ENCODE results near the gene SPACA6. TPM values are rescaled to one million over a fixed set of nuclear protein-coding genes. Genes with fewer than 3 reads are reported as not detected.

Gene SPACA6
- total RNA-seq, 1 experiment from 2014 or later, result 18.9 TPM

GRCh38 chr19:51691584-51692428 lies 1.3 kb upstream of the SPACA6 start:
- Histone ChIP-seq H3K14ac (ENCODE audit: insufficient read depth, low read length) (no peak overlapping the region), H3K79me1 (ENCODE audit: insufficient read depth, low read depth, low read length, poor library complexity, severe bottlenecking) (no peaks in the 10 kb centered on the region), H3K23me2 (ENCODE audit: insufficient read length, low read depth, low read length, poor library complexity, severe bottlenecking) (peaks cover 29% of the 10 kb centered on the region), H3K56ac (ENCODE audit: insufficient read length, low read depth, low read length) (no peak overlapping the region), H3K9me3 (ENCODE audit: control insufficient read depth, low read depth, low read length) (no peaks in the 10 kb centered on the region), H3K27me3 (ENCODE audit: insufficient read depth, low read length) (no peaks in the 10 kb centered on the region), H4K91ac (ENCODE audit: insufficient read length, low read depth, low read length) (no peak overlapping the region), H4K5ac (ENCODE audit: insufficient read length, low read depth, low read length) (no peak overlapping the region), H2AFZ (ENCODE audit: low read length) (no peak overlapping the region), H3K9ac (ENCODE audit: extremely low read depth, insufficient read length, low read length) (no peak overlapping the region), H2AK5ac (ENCODE audit: insufficient read length, low read length) (no peak overlapping the region), H2BK120ac (ENCODE audit: low read depth, low read length, poor library complexity, severe bottlenecking) (no peak overlapping the region), H3K4ac (ENCODE audit: low read depth, low read length) (no peak overlapping the region), H2BK12ac (ENCODE audit: insufficient read length, low read depth, low read length) (no peak overlapping the region), H4K20me1 (ENCODE audit: control insufficient read depth, insufficient read depth, insufficient read length) (no peaks in the 10 kb centered on the region), H3K18ac (ENCODE audit: insufficient read length, low read depth, low read length) (peak overlapping the region; percentile 32), H2BK5ac (ENCODE audit: insufficient read length, low read length) (no peak overlapping the region), H4K8ac (replicated peaks; ENCODE audit: insufficient read length, low read depth, low read length) (no peak overlapping the region), H2BK20ac (ENCODE audit: low read depth, low read length, poor library complexity, severe bottlenecking) (no peak overlapping the region), H3K4me2 (ENCODE audit: insufficient read depth, insufficient read length, low read length) (peak overlapping the region; percentile 85), H3K27ac (ENCODE audit: insufficient read length, low read depth, low read length) (no peak overlapping the region), H3K4me1 (ENCODE audit: insufficient read depth, low read length) (no peaks in the 10 kb centered on the region), H2BK15ac (ENCODE audit: low read depth, low read length) (no peak overlapping the region; the same call in 1 of the 2 replicates), H3K79me2 (ENCODE audit: insufficient read depth, low read length) (no peaks in the 10 kb centered on the region; the same call in 1 of the 2 replicates), H3T11ph (ENCODE audit: low read length) (no peak overlapping the region), H3K23ac (ENCODE audit: insufficient read length, low read depth, low read length) (no peak overlapping the region)
- no peak for DNase-seq
- H3K4me3 Mint-ChIP-seq, result peak overlapping the region; percentile 83 to 87
- peaks cover 4 to 39% (median 20%) of the 10 kb centered on the region in 3 experiments; a peak in 6 of 7 replicates for H3K36me3 Mint-ChIP-seq (ENCODE audit: insufficient read depth in 1 of 3, low read depth in 3 of 3)
- WGBS (ENCODE audit: extremely low coverage, insufficient read length, low lambda C conversion rate), result no CpG with 5 or more reads among the region's 12 CpGs
- H3K27ac Mint-ChIP-seq, result peak overlapping the region; percentile 13 to 94 (median 55); a peak in 4 of 7 replicates
- peaks cover 35 to 37% of the 10 kb centered on the region in 2 experiments for H3K4me1 Mint-ChIP-seq
- no peak for TF ChIP-seq CTCF (conservative IDR thresholded peaks at IDR 0.05)
- no peaks in the 10 kb centered on the region for H3K27me3 Mint-ChIP-seq (ENCODE audit: low read depth)
- peaks cover 0 to under 1% of the 10 kb centered on the region in 2 experiments; a peak in 2 of 5 replicates for H3K9me3 Mint-ChIP-seq
